ENCODE measurements around the gene CMTM7. TPM values are rescaled to one million over a fixed set of nuclear protein-coding genes. Genes with fewer than 3 reads are reported as not detected.
"Not testable (repeated sequence)": the region's sequence is repeated elsewhere in the genome, so short reads cannot be mapped to it uniquely, and the experiment has no call there.

The CMTM7 gene
- total RNA-seq, 1 donor from 2014 or later, result 40.7 TPM

GRCh38 chr3:32456429-32457130, 64.9 kb downstream of the CMTM7 start:
- H3K36me3 ChIP-seq (ENCODE audit: control insufficient read depth, insufficient read depth, low read length), result peaks cover 1% of the 10 kb centered on the region
- no peaks in the 10 kb centered on the region for H3K27me3 ChIP-seq (ENCODE audit: control insufficient read depth, insufficient read depth, low read length)
- DNase-seq (ENCODE audit: low read depth), result no peak
- no peak for TF ChIP-seq CTCF (IDR thresholded peaks at IDR 0.05; ENCODE audit: insufficient read depth, low read length, poor library complexity, severe bottlenecking)
- H3K4me3 ChIP-seq (ENCODE audit: low read depth, low read length), result no peak overlapping the region

GRCh38 chr3:32457971-32458471, 66.4 kb downstream of the CMTM7 start:
- no peak for TF ChIP-seq CTCF (IDR thresholded peaks at IDR 0.05; ENCODE audit: insufficient read depth, low read length, poor library complexity, severe bottlenecking)
- no peak for DNase-seq (ENCODE audit: low read depth)
- Histone ChIP-seq H3K36me3 (ENCODE audit: control insufficient read depth, insufficient read depth, low read length) (no peaks in the 10 kb centered on the region), H3K27me3 (ENCODE audit: control insufficient read depth, insufficient read depth, low read length) (no peaks in the 10 kb centered on the region), H3K4me3 (ENCODE audit: low read depth, low read length) (no peak overlapping the region)

GRCh38 chr3:32459450-32459849, 67.8 kb downstream of the CMTM7 start:
- no peak overlapping the region for H3K4me3 ChIP-seq (ENCODE audit: low read depth, low read length)
- H3K27me3 ChIP-seq (ENCODE audit: control insufficient read depth, insufficient read depth, low read length), result no peaks in the 10 kb centered on the region
- no peak for TF ChIP-seq CTCF (IDR thresholded peaks at IDR 0.05; ENCODE audit: insufficient read depth, low read length, poor library complexity, severe bottlenecking)
- DNase-seq (ENCODE audit: low read depth), result no peak
- H3K36me3 ChIP-seq (ENCODE audit: control insufficient read depth, insufficient read depth, low read length), result no peaks in the 10 kb centered on the region

GRCh38 chr3:32460031-32460749, 68.5 kb downstream of the CMTM7 start:
- DNase-seq (ENCODE audit: low read depth), result no peak
- Histone ChIP-seq H3K27me3 (ENCODE audit: control insufficient read depth, insufficient read depth, low read length) (no peaks in the 10 kb centered on the region), H3K4me3 (ENCODE audit: low read depth, low read length) (no peak overlapping the region), H3K36me3 (ENCODE audit: control insufficient read depth, insufficient read depth, low read length) (no peaks in the 10 kb centered on the region)
- no peak for TF ChIP-seq CTCF (IDR thresholded peaks at IDR 0.05; ENCODE audit: insufficient read depth, low read length, poor library complexity, severe bottlenecking)

- H3K27me3 ChIP-seq (ENCODE audit: control insufficient read depth, insufficient read depth, low read length); H3K36me3 ChIP-seq (ENCODE audit: control insufficient read depth, insufficient read depth, low read length); H3K4me3 ChIP-seq (ENCODE audit: low read depth, low read length); DNase-seq (ENCODE audit: low read depth): not testable (repeated sequence)
Measured at GRCh38 chr3:32460817-32461496, 69.3 kb downstream of the CMTM7 start.

GRCh38 chr3:32462191-32462986, 70.7 kb downstream of the CMTM7 start:
- not testable (repeated sequence) for H3K36me3 ChIP-seq (ENCODE audit: control insufficient read depth, insufficient read depth, low read length); DNase-seq (ENCODE audit: low read depth)

GRCh38 chr3:32463415-32463814, 71.8 kb downstream of the CMTM7 start:
- not testable (repeated sequence) for DNase-seq (ENCODE audit: low read depth)

More at GRCh38 chr3:32462191-32462986, 70.7 kb downstream of the CMTM7 start:
- H3K4me3 ChIP-seq (ENCODE audit: low read depth, low read length); H3K27me3 ChIP-seq (ENCODE audit: control insufficient read depth, insufficient read depth, low read length): not testable (repeated sequence)

GRCh38 chr3:32464726-32465125, 73.1 kb downstream of the CMTM7 start:
- not testable (repeated sequence) for H3K27me3 ChIP-seq (ENCODE audit: control insufficient read depth, insufficient read depth, low read length); DNase-seq (ENCODE audit: low read depth); H3K4me3 ChIP-seq (ENCODE audit: low read depth, low read length); H3K36me3 ChIP-seq (ENCODE audit: control insufficient read depth, insufficient read depth, low read length)

More at GRCh38 chr3:32463415-32463814, 71.8 kb downstream of the CMTM7 start:
- H3K4me3 ChIP-seq (ENCODE audit: low read depth, low read length); H3K36me3 ChIP-seq (ENCODE audit: control insufficient read depth, insufficient read depth, low read length); H3K27me3 ChIP-seq (ENCODE audit: control insufficient read depth, insufficient read depth, low read length): not testable (repeated sequence)

- not testable (repeated sequence) for H3K27me3 ChIP-seq (ENCODE audit: control insufficient read depth, insufficient read depth, low read length); H3K36me3 ChIP-seq (ENCODE audit: control insufficient read depth, insufficient read depth, low read length); H3K4me3 ChIP-seq (ENCODE audit: low read depth, low read length); DNase-seq (ENCODE audit: low read depth)
Measured at GRCh38 chr3:32466808-32467207, 75.2 kb downstream of the CMTM7 start.
